Sigmoid colon (tissue), 7 donors: ENCODE data around the gene LIM2. TPM values are rescaled to one million over a fixed set of nuclear protein-coding genes. Genes with fewer than 3 reads are reported as not detected.

ENCODE experiments used
- DNase-seq: peaks from one replicate; pipeline ENCODE4 v3.0.0-alpha.2; 2019
- H3K27ac ChIP-seq, 4 donors: fragments of 200-600 bp; sonication (generic); one replicate each; pipeline ENCODE4 v1.5.1; 2016 to 2019; ENCODE audit warnings: mild to moderate bottlenecking in 1 of 4
- H3K27me3 ChIP-seq, 3 donors: fragments of 200-600 bp; sonication (generic); one replicate each; pipeline ENCODE4 v1.5.1; 2019; ENCODE audit warnings: mild to moderate bottlenecking in 1 of 3
- H3K36me3 ChIP-seq, 4 donors: fragments of 200-600 bp; sonication (generic); one replicate each; pipeline ENCODE4 v1.5.1; 2016 to 2019
- H3K4me1 ChIP-seq, 4 donors: fragments of 200-600 bp; sonication (generic); one replicate each; pipeline ENCODE4 v1.5.1; 2017 to 2019
- H3K4me3 ChIP-seq, 4 donors: fragments of 200-600 bp; sonication (generic); one replicate each; pipeline ENCODE4 v1.5.1; 2017 to 2019; ENCODE audit warnings: mild to moderate bottlenecking in 2 of 4, moderate library complexity in 1 of 4
- H3K9me3 ChIP-seq, 4 donors: fragments of 200-600 bp in 3 of 4; sonication (generic) in 3 of 4; one replicate each; pipeline versions ENCODE4 v1.5.1 to v1.6.1; 2013 to 2019
- CTCF ChIP-seq, 4 experiments: fragments of 450-650 bp in 3 of 4; fragments of 200-600 bp in 1 of 4; IDR thresholded peaks; one replicate each; pipeline ENCODE4 v1.5.1; 2016 to 2019; ENCODE audit warnings: antibody characterized with exemption in 4 of 4, mild to moderate bottlenecking in 3 of 4, moderate library complexity in 2 of 4
- EP300 ChIP-seq, 4 donors: sonication (generic); formaldehyde crosslinking; IDR thresholded peaks; one replicate each; pipeline ENCODE4 v1.6.1; 2017; ENCODE audit warnings: antibody characterized with exemption in 4 of 4
- POLR2A ChIP-seq, 2 donors: fragments of 450-650 bp; IDR thresholded peaks; one replicate each; pipeline ENCODE4 v1.6.1; 2016; ENCODE audit warnings: antibody characterized with exemption in 2 of 2, mild to moderate bottlenecking in 2 of 2, moderate library complexity in 2 of 2
- POLR2AphosphoS5 ChIP-seq, 4 donors: sonication (generic); formaldehyde crosslinking; IDR thresholded peaks; one replicate each; pipeline ENCODE4 v1.6.1; 2017; ENCODE audit warnings: antibody characterized with exemption in 4 of 4
- WGBS, 2 donors: extraction: QIAGEN DNeasy Blood & Tissue Kit; methylation state at CpG; one replicate each; pipeline ENCODE4 v1.1.7; 2013; 5-methylcytosine and 5-hydroxymethylcytosine counted together
- intact Hi-C: fragments of 100-400 bp; cut with DNase I; formaldehyde crosslinking; loops from one replicate; pipeline ENCODE4 v1.15.1; 2023
- polyA plus RNA-seq, 3 donors: library from polyadenylated mRNA; stranded (reverse); fragments of 200-250 nt; gene quantifications; one replicate each; pipeline ENCODE4 v1.2.3, GENCODE V29; 2013
- total RNA-seq, 4 donors: library from RNA; depleted of rRNA; stranded (reverse); fragments of >200 nt; gene quantifications; one replicate each; pipeline ENCODE4 v1.1.0, GENCODE V29; 2016
- donor health status: healthy with polysubstance abuse.
- donor health status: Bipolar disorder and iron deficiency.
- donor health status: healthy.

Gene LIM2, protein sequence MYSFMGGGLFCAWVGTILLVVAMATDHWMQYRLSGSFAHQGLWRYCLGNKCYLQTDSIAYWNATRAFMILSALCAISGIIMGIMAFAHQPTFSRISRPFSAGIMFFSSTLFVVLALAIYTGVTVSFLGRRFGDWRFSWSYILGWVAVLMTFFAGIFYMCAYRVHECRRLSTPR
- not detected for total RNA-seq
- not detected for polyA plus RNA-seq

DNA sequence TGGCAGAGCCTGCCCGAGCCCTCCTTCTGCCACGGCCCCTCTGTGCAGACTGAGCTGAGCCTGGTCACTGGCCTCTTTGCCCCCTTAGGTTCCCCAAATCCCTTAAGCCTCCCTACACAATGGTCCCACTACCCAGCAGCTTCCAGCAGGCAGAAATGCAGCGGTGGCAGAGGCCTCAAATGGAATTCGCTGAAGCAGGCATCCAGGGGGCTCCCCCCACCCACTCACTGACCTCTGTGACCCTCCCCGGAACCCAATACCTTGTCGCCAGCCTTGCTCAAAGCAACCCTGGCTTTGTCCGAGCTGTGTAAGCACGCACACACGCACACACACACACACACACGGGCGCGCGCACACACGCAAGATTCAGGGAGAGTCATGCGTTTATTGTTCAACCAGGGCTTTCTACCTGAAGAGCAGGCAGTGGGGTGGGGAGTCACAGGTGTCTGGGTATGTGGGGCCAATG is at the start of gene LIM2:
TSS of gene LIM2 (minus strand) at position 51 of the 466 bp plus-strand sequence. CDS start 531 bp downstream, outside the sequence.
- TF ChIP-seq CTCF (IDR thresholded peaks at IDR 0.05) (no peak), POLR2AphosphoS5 (IDR thresholded peaks at IDR 0.05) (no peak), POLR2A (IDR thresholded peaks at IDR 0.05) (no peak), EP300 (IDR thresholded peaks at IDR 0.05) (no peak)
- Histone ChIP-seq H3K4me3 (no peak within 1 kb of the TSS), H3K9me3 (no peaks in the 10 kb centered on the region), H3K4me1 (no peaks in the 10 kb centered on the region), H3K27me3 (no peaks in the 10 kb centered on the region), H3K27ac (no peak within 1 kb of the TSS), H3K36me3 (no peaks in the 10 kb centered on the region)
- WGBS, 2 donors: 83% methylated on average over 15 of the region's 15 CpGs
- no peak for DNase-seq
- intact Hi-C loops: no loop called here

DNA sequence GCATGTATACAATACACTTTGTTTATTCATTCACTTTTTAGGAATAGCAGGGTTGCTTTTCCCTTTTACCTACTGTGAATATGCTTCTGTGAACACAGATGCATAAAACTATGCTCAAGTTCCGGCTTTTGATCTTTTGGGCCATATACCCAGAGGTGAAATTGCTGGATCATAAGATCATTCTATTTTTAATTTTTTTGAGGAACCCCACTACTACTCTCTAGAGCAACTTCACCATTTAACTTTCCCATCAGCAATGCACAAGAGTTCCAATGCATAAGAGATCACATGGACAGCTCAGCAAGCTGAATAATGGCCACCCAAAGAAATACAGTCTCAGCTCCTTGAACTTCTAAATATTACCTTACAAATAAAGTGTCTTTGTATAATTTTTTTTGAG is 46.7 kb upstream of the LIM2 start:
- 72 to 87% methylated on average over 1 of the region's 1 CpG for WGBS, 2 donors
- intact Hi-C loops: no loop called here
- Histone ChIP-seq H3K36me3 (no peaks in the 10 kb centered on the region), H3K4me3 (no peak overlapping the region), H3K9me3 (no peaks in the 10 kb centered on the region), H3K27me3 (peaks cover 0 to 22% (median 7%) of the 10 kb centered on the region in 3 donors), H3K27ac (no peak overlapping the region), H3K4me1 (no peaks in the 10 kb centered on the region)
- no peak for TF ChIP-seq POLR2A (IDR thresholded peaks at IDR 0.05)
- DNase-seq: no peak

DNA sequence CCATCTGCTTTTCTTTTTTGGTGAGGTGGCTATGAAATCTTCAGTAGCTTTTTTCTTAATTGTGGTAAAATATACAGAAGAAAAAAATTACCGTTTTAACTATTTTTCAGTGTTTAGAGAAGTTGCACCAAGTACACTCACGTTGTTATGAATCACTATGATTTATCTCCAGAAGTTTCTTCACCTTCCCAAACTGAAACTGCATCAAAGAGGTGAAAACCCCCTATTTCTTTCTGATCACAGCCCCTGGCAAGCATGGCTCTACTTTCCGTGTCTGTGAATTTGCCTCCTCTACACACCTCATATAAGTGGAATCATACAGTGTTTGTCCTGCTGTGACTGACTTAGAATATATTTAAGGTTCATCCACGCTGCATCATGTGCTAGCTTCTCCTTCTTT is 45.3 kb upstream of the LIM2 start:
- H3K9me3 ChIP-seq: no peaks in the 10 kb centered on the region
- peaks cover 0 to 8% (median 7%) of the 10 kb centered on the region in 3 donors for H3K27me3 ChIP-seq
- TF ChIP-seq CTCF (IDR thresholded peaks at IDR 0.05): no peak
- TF ChIP-seq POLR2A (IDR thresholded peaks at IDR 0.05): no peak
- TF ChIP-seq POLR2AphosphoS5 (IDR thresholded peaks at IDR 0.05): no peak
- no peak for TF ChIP-seq EP300 (IDR thresholded peaks at IDR 0.05)
- 58 to 65% methylated on average over 4 of the region's 4 CpGs for WGBS, 2 donors
- no peaks in the 10 kb centered on the region for H3K4me1 ChIP-seq
- no peaks in the 10 kb centered on the region for H3K36me3 ChIP-seq
- DNase-seq: no peak
- no peak overlapping the region for H3K4me3 ChIP-seq
- H3K27ac ChIP-seq: no peak overlapping the region
- intact Hi-C loops: no loop called here

DNA sequence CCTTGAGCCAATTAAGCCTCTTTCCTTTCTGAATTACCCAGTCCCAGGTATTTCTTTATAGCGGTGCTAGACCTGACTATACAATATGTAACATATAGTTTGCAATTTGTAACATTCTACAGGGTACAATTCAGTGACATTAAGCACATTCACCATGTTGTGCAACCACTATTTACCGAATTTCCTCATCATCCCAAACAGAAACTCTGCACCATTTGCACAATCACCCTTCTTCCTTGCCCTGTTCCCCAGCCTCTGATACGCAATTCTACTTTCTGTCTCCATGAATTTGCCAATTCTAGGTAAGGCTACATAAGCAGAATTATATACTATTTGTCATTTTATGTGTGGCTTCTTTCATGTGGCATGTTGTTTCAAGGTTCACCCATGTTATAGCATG is 43.4 kb upstream of the LIM2 start:
- Histone ChIP-seq H3K4me1 (no peaks in the 10 kb centered on the region), H3K4me3 (no peak overlapping the region), H3K9me3 (no peaks in the 10 kb centered on the region), H3K27ac (no peak overlapping the region), H3K27me3 (peaks cover 0 to 4% (median 0%) of the 10 kb centered on the region in 3 donors), H3K36me3 (no peaks in the 10 kb centered on the region)
- intact Hi-C loops: no loop called here
- 53 to 62% methylated on average over 3 of the region's 3 CpGs for WGBS, 2 donors
- DNase-seq: no peak
- no peak for TF ChIP-seq POLR2A (IDR thresholded peaks at IDR 0.05)
- no peak for TF ChIP-seq POLR2AphosphoS5 (IDR thresholded peaks at IDR 0.05)
- peak in 1 of 4 donors; percentile 16 for TF ChIP-seq EP300 (IDR thresholded peaks at IDR 0.05)

DNA sequence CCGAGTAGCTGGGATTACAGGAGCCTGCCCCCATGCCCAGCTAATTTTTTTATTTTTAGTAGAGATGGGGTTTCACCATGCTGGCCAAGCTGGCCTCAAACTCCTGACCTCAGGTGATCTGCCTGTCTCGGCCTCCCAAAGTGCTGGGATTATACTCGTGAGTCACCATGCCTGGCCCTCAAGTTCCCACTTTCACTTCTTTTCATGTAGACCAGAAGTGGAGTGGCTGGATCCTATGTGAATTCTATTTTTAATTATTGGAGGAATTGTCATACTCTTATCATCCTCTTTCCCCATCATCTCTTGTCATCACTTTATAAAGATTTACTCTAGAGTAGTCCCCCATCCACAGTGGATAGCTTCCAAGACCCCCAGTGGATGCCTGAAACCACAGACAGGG is 42.4 kb upstream of the LIM2 start:
- Histone ChIP-seq H3K4me1 (no peaks in the 10 kb centered on the region), H3K9me3 (no peaks in the 10 kb centered on the region), H3K4me3 (no peak overlapping the region), H3K36me3 (no peaks in the 10 kb centered on the region), H3K27ac (no peak overlapping the region), H3K27me3 (peaks cover 0 to 9% (median 0%) of the 10 kb centered on the region in 3 donors)
- 59 to 73% methylated on average over 3 of the region's 3 CpGs for WGBS, 2 donors
- intact Hi-C loops: no loop called here
- TF ChIP-seq POLR2A (IDR thresholded peaks at IDR 0.05) (no peak), EP300 (IDR thresholded peaks at IDR 0.05) (no peak), CTCF (IDR thresholded peaks at IDR 0.05) (no peak), POLR2AphosphoS5 (IDR thresholded peaks at IDR 0.05) (no peak)
- no peak for DNase-seq

GRCh38 chr19:51427201-51427600 is 39.4 kb upstream of the LIM2 start:
- Histone ChIP-seq H3K27ac (no peak overlapping the region), H3K27me3 (peaks cover 0 to 16% (median 0%) of the 10 kb centered on the region in 3 donors), H3K36me3 (no peaks in the 10 kb centered on the region), H3K9me3 (no peaks in the 10 kb centered on the region), H3K4me3 (no peak overlapping the region), H3K4me1 (no peaks in the 10 kb centered on the region)
- WGBS, 2 donors: 71 to 74% methylated on average over 3 of the region's 3 CpGs
- intact Hi-C loops: no loop called here
- TF ChIP-seq POLR2AphosphoS5 (IDR thresholded peaks at IDR 0.05) (no peak), POLR2A (IDR thresholded peaks at IDR 0.05) (no peak), CTCF (IDR thresholded peaks at IDR 0.05) (no peak), EP300 (IDR thresholded peaks at IDR 0.05) (no peak)
- no peak for DNase-seq
